Mesothelial cell of epicardium (in vitro differentiated cells): ENCODE results near the gene ANAPC4. TPM values are rescaled to one million over a fixed set of nuclear protein-coding genes. Genes with fewer than 3 reads are reported as not detected.

Experiments used
- DNase-seq, 2 experiments: peaks; one replicate each; pipeline ENCODE4 v3.0.0; 2021; ENCODE audit warnings: low spot score in 2 of 2; ENCODE audit not compliant: unreplicated experiment in 2 of 2
- H3K27ac Mint-ChIP-seq: 2 replicates; pipeline ENCODE4 v1.8.0; 2021; ENCODE audit warnings: mixed read lengths
- H3K27me3 Mint-ChIP-seq: 2 replicates; pipeline ENCODE4 v1.8.0; 2021; ENCODE audit warnings: low read depth, mixed read lengths
- H3K36me3 Mint-ChIP-seq: 2 replicates; pipeline ENCODE4 v1.8.0; 2021; ENCODE audit warnings: mixed read lengths
- H3K4me1 Mint-ChIP-seq: 2 replicates; pipeline ENCODE4 v1.8.0; 2021; ENCODE audit warnings: mixed read lengths
- H3K4me3 Mint-ChIP-seq: 2 replicates; pipeline ENCODE4 v1.8.0; 2021; ENCODE audit warnings: mild to moderate bottlenecking, moderate library complexity, mixed read lengths
- H3K9me3 Mint-ChIP-seq: 2 replicates; pipeline ENCODE4 v1.8.0; 2021; ENCODE audit warnings: mixed read lengths
- total RNA-seq: library from RNA; stranded (reverse); gene quantifications from 3 replicates; pipeline ENCODE4 v1.2.1, GENCODE V29; 2021
- TF ChIP-seq, protein P1 (sequence below): fragments of 200-600 bp; sonication (generic); IDR thresholded peaks from one replicate; pipeline ENCODE4 v1.5.0; 2021; ENCODE audit warnings: antibody characterized with exemption; ENCODE audit not compliant: unreplicated experiment

Gene ANAPC4
- total RNA-seq, 1 donor from 2014 or later, result 35.6 TPM

DNA sequence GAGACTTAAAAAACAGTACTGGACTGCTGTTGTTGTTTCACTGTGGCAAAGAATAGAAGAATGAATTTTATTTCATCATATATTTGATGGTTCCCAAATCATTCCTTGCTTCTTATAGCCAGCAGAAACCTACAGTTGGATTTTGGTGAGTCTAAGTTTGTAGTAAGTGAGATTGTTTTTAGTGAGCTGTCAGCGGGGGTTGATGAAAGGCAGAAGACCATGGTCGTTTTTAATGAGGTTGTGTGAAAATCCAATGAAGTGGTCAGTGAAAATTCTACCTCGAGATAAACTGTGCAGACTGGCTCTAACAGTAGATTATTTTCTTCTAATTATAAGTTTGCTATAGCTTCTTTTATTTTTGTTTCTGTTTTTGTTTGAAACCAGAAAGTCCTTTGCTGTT, 36.2 kb downstream of the ANAPC4 start:
- Mint-ChIP-seq H3K27ac (no peak overlapping the region), H3K9me3 (no peaks in the 10 kb centered on the region), H3K4me3 (no peak overlapping the region), H3K4me1 (no peaks in the 10 kb centered on the region), H3K27me3 (no peaks in the 10 kb centered on the region), H3K36me3 (peaks cover 46% of the 10 kb centered on the region)
- TF ChIP-seq, protein P1, sequence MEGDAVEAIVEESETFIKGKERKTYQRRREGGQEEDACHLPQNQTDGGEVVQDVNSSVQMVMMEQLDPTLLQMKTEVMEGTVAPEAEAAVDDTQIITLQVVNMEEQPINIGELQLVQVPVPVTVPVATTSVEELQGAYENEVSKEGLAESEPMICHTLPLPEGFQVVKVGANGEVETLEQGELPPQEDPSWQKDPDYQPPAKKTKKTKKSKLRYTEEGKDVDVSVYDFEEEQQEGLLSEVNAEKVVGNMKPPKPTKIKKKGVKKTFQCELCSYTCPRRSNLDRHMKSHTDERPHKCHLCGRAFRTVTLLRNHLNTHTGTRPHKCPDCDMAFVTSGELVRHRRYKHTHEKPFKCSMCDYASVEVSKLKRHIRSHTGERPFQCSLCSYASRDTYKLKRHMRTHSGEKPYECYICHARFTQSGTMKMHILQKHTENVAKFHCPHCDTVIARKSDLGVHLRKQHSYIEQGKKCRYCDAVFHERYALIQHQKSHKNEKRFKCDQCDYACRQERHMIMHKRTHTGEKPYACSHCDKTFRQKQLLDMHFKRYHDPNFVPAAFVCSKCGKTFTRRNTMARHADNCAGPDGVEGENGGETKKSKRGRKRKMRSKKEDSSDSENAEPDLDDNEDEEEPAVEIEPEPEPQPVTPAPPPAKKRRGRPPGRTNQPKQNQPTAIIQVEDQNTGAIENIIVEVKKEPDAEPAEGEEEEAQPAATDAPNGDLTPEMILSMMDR, result no peak
- DNase-seq, result no peak

DNA sequence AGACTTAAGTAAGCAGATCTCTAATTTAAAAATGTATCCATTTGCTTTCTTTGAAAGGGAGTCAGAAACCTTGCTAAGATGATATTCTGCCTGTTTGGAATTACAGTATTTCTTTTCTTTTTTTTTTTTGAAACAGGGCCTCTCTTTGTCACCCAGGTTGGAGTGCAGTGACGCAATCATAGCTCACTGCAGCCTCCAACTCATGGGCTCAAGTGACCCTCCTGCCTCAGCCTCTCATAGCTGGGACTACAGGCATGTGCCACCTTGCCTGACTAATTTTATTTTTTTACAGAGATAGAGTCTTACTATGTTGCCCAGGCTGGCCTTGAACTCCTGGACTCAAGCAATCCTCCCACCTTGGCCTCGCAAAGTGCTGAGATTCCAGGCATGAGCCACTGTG, 40.0 kb downstream of the ANAPC4 start:
- Mint-ChIP-seq H3K36me3 (peaks cover 21% of the 10 kb centered on the region), H3K4me1 (no peaks in the 10 kb centered on the region), H3K27me3 (no peaks in the 10 kb centered on the region), H3K9me3 (no peaks in the 10 kb centered on the region), H3K4me3 (no peak overlapping the region), H3K27ac (no peak overlapping the region)
- TF ChIP-seq, protein P1, result no peak
- DNase-seq, result no peak

DNA sequence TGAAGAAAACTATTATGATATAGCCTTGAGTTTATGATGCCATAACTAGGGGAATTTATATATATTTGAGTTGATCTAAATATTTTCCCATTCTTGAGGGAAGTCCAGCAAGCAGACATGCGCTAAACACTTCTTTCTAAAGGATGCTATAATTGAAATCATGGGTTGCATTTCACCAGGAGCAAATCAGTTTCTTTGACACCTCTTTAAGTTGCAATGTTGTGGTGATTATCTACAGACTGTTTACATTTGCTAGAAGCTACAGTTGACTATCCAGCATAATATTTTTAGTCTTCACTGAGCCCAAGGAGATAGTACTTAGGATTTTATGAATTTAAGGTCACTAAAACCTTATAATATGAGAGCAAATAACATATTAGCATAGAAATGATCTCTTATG, 43.9 kb downstream of the ANAPC4 start:
- Mint-ChIP-seq H3K27me3 (no peaks in the 10 kb centered on the region), H3K4me1 (no peaks in the 10 kb centered on the region), H3K4me3 (no peak overlapping the region), H3K27ac (no peak overlapping the region), H3K36me3 (peaks cover 11% of the 10 kb centered on the region), H3K9me3 (no peaks in the 10 kb centered on the region)
- no peak for DNase-seq
- TF ChIP-seq, protein P1, result no peak

DNA sequence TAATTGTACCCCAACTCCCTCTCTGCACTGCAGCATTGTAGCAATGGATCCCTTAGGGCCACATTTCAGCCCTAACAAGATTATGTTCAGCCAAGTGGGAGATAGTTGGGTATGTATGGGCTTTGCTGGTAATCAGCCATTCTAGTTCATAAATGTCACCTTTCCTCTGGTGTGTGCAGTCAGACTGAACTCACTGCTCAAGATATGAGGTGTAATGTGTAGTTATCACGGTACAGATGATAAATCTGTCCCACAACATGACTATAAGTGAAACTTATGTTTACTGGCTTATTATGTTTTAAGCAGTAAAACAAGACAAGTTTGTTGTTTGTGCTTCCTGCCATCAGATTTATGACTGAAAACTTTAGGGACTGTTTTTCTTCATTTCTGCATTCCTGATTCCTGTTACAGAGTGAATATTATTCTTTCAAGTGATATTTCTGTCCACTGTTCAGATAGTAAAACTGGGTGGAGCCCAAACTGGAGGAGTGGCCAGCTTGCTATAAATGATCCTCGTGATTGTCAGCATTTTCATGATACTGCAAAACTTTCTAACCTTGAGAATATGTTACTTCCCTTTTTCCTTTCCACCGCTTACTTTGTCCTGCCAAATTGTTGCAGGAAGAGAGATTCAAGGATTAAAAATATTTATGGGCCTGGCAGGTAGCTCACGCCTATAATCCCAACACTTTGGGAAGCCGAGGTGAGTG, 44.9 kb downstream of the ANAPC4 start:
- no peaks in the 10 kb centered on the region for H3K9me3 Mint-ChIP-seq
- TF ChIP-seq, protein P1, result no peak
- H3K27ac Mint-ChIP-seq, result no peak overlapping the region
- H3K36me3 Mint-ChIP-seq, result peaks cover 6% of the 10 kb centered on the region
- H3K27me3 Mint-ChIP-seq, result no peaks in the 10 kb centered on the region
- no peaks in the 10 kb centered on the region for H3K4me1 Mint-ChIP-seq
- no peak for DNase-seq
- H3K4me3 Mint-ChIP-seq, result no peak overlapping the region

DNA sequence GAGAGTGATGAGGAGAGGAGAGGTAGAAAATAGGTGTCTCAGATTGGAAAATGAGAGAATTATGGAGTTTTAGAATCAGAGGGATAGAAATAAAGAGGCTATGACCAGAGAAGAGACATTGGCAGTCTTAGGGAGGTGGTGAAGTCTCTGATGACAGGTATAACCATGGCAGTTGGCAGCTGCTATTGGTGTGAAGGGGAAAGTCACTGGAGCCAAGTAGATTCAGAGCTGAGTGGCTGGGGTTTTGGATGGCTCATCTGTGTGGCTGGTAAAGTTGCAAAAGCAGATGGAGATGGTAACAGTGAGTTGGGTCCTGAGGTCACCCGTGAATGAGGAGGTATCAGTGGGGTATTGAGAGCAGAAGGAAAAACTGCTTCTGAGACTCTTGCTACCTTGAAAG, 46.5 kb downstream of the ANAPC4 start:
- peaks cover 2% of the 10 kb centered on the region for H3K36me3 Mint-ChIP-seq
- TF ChIP-seq, protein P1, result no peak
- no peaks in the 10 kb centered on the region for H3K4me1 Mint-ChIP-seq
- no peak overlapping the region for H3K27ac Mint-ChIP-seq
- no peaks in the 10 kb centered on the region for H3K27me3 Mint-ChIP-seq
- H3K9me3 Mint-ChIP-seq, result peaks cover 4% of the 10 kb centered on the region
- DNase-seq, result no peak
- H3K4me3 Mint-ChIP-seq, result no peak overlapping the region
